Measurements from ENCODE around the gene ARFGAP1. TPM values are rescaled to one million over a fixed set of nuclear protein-coding genes. Genes with fewer than 3 reads are reported as not detected.

Gene ARFGAP1
- total and polyA plus RNA-seq, 2 of the 8 experiments (the other 6 are each of a cell fraction or from before 2014, with no cell fraction given): 93.7 to 100 TPM

DNA sequence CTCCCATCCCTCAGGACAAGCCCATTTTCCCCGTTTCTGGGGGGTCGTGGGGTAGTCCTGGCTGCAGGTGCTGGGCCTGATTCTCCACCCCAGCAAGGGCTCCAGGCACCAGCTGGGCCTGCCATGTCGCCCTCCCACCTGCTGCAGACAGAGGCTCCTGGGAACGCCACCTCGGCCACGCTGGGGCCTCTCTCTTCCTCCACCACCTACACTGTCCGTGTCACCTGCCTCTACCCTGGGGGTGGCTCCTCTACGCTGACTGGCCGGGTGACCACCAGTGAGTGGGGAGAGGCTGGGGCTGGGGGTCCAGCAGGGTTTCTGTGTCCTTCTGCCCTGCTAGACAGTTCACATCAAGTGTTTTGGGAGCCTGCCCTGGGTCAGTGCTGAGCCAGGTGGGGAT lies 39.7 kb downstream of the ARFGAP1 start:
- Histone ChIP-seq H3K9me3 (ENCODE audit: insufficient read depth in 2 of 2, low read depth in 1 of 2, low read length in 1 of 2) (no peaks in the 10 kb centered on the region), H3K18ac (ENCODE audit: extremely low read depth, low read length) (no peak overlapping the region), H2BK5ac (ENCODE audit: low read depth, low read length) (no peak overlapping the region), H4K91ac (replicated peaks; ENCODE audit: insufficient read length, low read length) (no peak overlapping the region), H3K23me2 (ENCODE audit: low read depth, low read length) (no peaks in the 10 kb centered on the region), H4K8ac (ENCODE audit: extremely low read depth, insufficient read depth, low read length) (no peak overlapping the region), H3K4me1 (replicated peaks in 1 of 4; ENCODE audit: control insufficient read depth in 3 of 4, insufficient read depth in 4 of 4, low read length in 3 of 4) (no peaks in the 10 kb centered on the region; a peak in 2 of 7 replicates), H2BK120ac (replicated peaks; ENCODE audit: low read depth, low read length) (no peak overlapping the region), H3K4ac (replicated peaks; ENCODE audit: insufficient read length, low read depth, low read length) (no peak overlapping the region), H3K4me2 (ENCODE audit: insufficient read depth in 1 of 2, low read depth in 2 of 2, low read length in 2 of 2) (no peak overlapping the region), H2AK5ac (ENCODE audit: low read depth, low read length) (no peak overlapping the region), H2AFZ (ENCODE audit: low read length) (no peak overlapping the region), H2BK15ac (ENCODE audit: low read length) (no peak overlapping the region), H3K4me3 (ENCODE audit: extremely low read depth in 1 of 4, insufficient read depth in 2 of 4, low read depth in 3 of 4, low read length in 4 of 4) (no peak overlapping the region), H2BK12ac (ENCODE audit: low read depth, low read length) (no peak overlapping the region), H3K14ac (ENCODE audit: insufficient read length) (no peak overlapping the region), H3K9ac (replicated peaks in 1 of 4; ENCODE audit: extremely low read depth in 1 of 4, low read depth in 3 of 4, low read length in 3 of 4) (no peak overlapping the region), H3K79me2 (ENCODE audit: control insufficient read depth in 1 of 2, insufficient read depth in 2 of 2, low read length in 2 of 2) (no peaks in the 10 kb centered on the region), H3K36me3 (ENCODE audit: control insufficient read depth in 2 of 4, insufficient read depth in 4 of 4, low read length in 3 of 4) (no peaks in the 10 kb centered on the region; a peak in 1 of 8 replicates), H4K20me1 (replicated peaks in 1 of 2; ENCODE audit: control insufficient read depth in 1 of 2, insufficient read depth in 2 of 2, low read length in 2 of 2) (no peaks in the 10 kb centered on the region), H3K27me3 (replicated peaks in 1 of 4; ENCODE audit: control insufficient read depth in 3 of 4, extremely low read depth in 1 of 4, insufficient read depth in 3 of 4, low read length in 3 of 4) (no peaks in the 10 kb centered on the region), H4K5ac (ENCODE audit: insufficient read length, low read depth, low read length) (no peak overlapping the region), H3K23ac (ENCODE audit: insufficient read length) (no peak overlapping the region), H2BK20ac (ENCODE audit: low read length) (no peak overlapping the region), H3K79me1 (ENCODE audit: low read depth, low read length) (no peaks in the 10 kb centered on the region), H3K27ac (ENCODE audit: low read depth, low read length) (no peak overlapping the region), H3K56ac (replicated peaks; ENCODE audit: insufficient read length, low read depth, low read length) (no peak overlapping the region)
- no peak for TF ChIP-seq CHD2 (IDR thresholded peaks at IDR 0.05; ENCODE audit: low read length)
- no peak for FAIRE-seq
- WGBS, 2 experiments (ENCODE audit: extremely low coverage in 1 of 2, insufficient coverage in 1 of 2, insufficient read length in 1 of 2, insufficient replicate concordance in 2 of 2, low coverage in 1 of 2, low lambda C conversion rate in 2 of 2, missing lambda C conversion rate in 1 of 2): 78% methylated on average over 9 of the region's 9 CpGs; no CpG with 5 or more reads in 1 of the 2 experiments
- POLR2A ChIA-PET (ENCODE audit: partially characterized antibody): interaction anchor here (0.6 kb wide), 1 partner anchor 64 kb away, joined by 3 read pairs; no protein-coding TSS in a partner anchor
- CTCF ChIA-PET (ENCODE audit: partially characterized antibody): interaction anchor here (6.5 kb wide), 1 partner anchor 69 kb away, joined by 230 read pairs; no protein-coding TSS in a partner anchor
- no peak for DNase-seq (ENCODE audit: low read depth in 1 of 2, low spot score in 2 of 2)
